GM19099 (cell line): ENCODE measurements around the gene SIPA1L3.

ENCODE experiments used
- POLR2A ChIP-seq: IDR thresholded peaks from 3 replicates; pipeline ENCODE4 v1.6.1; 2011; ENCODE audit warnings: low read depth; ENCODE audit not compliant: insufficient read length; ENCODE audit errors: extremely low read depth

The SIPA1L3 gene

GRCh38 chr19:38233740-38234251 is 326.8 kb downstream of the SIPA1L3 start:
- no peak for TF ChIP-seq POLR2A

GRCh38 chr19:38234615-38235014 is 327.6 kb downstream of the SIPA1L3 start:
- no peak for TF ChIP-seq POLR2A

DNA sequence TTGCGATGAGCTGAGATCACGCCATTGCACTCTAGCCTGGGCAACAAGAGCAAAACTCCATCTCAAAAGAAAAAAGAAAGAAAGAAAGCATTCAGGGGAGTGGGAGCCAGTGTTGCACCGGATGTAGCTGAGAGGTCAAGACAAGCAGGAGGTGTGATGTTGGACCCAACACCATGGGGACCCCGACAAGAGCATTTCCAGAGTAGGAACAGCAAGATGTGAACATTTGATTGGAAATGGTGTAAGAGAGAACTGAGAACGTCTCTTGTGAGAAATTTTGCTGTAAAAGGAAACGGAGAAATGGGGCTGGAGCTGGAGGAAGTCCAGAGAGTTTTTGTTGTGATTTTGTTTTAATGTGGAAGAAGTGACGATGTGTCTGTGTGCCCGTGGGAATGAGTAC is 332.8 kb downstream of the SIPA1L3 start:
- no peak for TF ChIP-seq POLR2A

DNA sequence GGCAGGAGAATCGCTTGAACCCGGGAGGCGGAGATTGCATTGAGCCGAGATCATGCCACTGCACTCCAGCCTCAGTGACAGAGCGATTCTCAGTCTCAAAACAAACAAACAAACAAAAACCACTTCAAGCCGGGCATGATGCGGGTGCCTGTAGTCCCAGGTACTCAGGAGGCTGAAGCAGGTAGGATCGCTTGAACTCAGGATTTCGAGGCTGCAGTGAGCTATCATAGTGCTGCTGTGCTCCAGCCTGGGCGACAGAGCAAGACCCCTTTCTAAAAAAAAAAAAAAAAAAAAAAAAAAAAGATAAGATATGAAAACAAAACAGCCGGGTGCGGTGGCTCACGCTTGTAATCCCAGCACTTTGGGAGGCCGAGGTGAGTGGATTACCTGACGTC is 336.3 kb downstream of the SIPA1L3 start:
- no peak for TF ChIP-seq POLR2A

DNA sequence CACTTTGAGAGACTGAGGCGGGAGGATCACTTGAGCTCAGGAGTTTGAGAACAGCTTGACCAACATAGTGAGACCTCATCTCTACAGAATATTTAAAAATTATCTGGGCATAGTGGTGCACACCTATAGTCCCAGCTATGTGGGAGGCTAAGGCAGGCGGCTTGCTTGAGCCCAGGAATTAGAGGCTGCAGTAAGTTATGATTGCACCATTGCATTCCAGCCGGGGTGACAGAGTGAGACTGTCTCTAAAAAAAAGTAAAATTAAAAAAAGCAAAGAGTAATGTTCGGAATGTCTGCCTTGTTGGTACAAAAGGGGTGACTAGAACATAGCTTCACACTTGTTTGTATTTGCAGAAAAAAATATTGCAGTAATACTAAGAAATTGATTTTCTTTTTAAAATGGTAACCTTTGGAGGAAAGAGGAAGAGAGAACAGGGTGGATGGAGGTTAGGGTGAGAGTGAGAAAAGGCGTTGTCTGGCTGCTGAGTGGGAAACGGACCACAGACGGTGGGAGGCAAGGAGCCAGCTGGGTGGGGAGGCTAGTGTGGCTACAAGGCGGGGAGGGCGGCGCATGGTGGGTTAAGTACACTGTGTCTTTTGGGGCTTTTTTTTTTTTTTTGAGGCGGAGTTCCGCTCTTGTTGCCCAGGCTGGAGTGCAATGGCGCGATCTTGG is 339.0 kb downstream of the SIPA1L3 start:
- no peak for TF ChIP-seq POLR2A

DNA sequence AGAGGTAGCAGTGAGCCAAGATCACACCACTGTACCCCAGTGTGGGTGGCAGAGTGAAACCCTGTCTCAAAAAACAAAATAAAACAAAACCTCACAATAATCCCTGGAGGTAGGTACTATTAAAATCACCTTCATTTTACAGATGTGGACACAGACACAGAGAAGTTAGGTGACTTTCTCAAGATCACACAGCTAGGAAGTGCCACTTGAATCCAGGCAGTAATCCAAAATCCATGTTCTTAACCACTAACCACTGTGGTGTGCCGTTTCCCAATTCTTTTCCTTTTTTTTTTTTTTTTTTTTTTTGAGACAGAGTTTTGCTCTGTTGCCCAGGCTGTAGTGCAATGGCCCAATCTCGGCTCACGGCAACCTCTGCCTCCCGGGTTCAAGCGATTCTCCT is 340.1 kb downstream of the SIPA1L3 start:
- TF ChIP-seq POLR2A = no peak

GRCh38 chr19:38247734-38248268 is 340.8 kb downstream of the SIPA1L3 start:
- TF ChIP-seq POLR2A = no peak

DNA sequence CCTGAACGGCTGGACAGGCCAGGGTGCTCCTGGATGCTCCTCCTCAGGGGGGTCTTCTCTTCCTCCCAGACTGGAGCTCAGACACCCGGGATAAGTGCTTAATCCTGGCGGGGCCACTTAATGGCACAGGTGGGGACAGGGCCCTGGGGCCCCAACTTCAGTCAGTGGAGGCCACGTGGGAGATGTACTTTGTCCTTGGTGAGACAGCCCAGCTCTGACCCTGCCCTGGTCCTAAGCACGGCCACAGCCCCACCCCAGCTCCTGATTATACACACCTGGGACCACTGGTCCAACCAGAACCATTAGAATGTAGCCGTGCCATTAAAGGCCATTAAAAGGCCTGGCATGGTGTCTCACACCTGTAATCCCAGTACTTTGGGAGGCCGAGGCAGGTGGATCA is 341.4 kb downstream of the SIPA1L3 start:
- TF ChIP-seq POLR2A = no peak

GRCh38 chr19:38250428-38250820 is 343.4 kb downstream of the SIPA1L3 start:
- no peak for TF ChIP-seq POLR2A

GRCh38 chr19:38250821-38251563 is 344.0 kb downstream of the SIPA1L3 start:
- TF ChIP-seq POLR2A = no peak

- TF ChIP-seq POLR2A = no peak
Observed at GRCh38 chr19:38251564-38252051, 344.6 kb downstream of the SIPA1L3 start.

- TF ChIP-seq POLR2A = no peak
Observed at GRCh38 chr19:38252385-38252784, 345.4 kb downstream of the SIPA1L3 start.

DNA sequence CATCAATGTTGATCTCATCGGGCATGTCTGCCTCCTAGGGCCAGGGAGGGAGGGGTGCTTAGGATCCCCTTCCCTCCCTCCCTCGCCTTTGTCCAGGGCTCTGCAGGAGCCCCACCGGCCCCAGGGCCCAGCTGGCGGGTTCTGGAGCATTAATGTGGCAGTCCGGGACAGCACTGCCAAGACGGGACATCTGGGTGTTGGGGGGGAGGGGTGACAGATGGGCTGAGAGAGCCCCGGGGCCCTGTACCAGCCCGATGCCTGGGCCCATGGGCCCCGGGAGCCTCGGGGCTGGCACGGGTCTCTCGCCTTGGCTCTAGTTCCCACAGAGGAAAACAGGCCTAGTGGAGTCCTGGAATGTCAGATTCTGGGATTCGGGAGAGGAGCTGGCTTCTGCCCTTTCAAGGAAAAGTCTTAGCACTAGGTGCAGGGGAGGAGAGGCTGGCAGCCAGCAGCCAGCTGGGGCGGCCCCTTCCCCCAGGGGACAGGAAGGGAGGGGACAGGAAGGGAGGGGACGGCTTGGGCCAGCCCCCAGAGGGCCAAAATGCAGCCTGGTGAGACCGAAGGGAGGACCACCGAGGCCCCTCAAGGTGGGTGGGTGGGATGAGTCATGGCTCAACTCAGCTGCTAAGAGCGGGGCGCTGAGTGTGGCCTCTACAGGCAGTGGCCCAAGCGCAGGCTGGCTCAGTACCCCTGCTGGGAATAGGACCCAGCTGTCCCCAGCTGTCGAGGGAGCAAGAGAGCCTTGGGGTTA is 346.1 kb downstream of the SIPA1L3 start:
- no peak for TF ChIP-seq POLR2A

- no peak for TF ChIP-seq POLR2A
Observed at GRCh38 chr19:38253788-38254187, 346.8 kb downstream of the SIPA1L3 start.

GRCh38 chr19:38255383-38256014 is 348.5 kb downstream of the SIPA1L3 start:
- TF ChIP-seq POLR2A = no peak
